Naive thymus-derived CD4-positive, alpha-beta T cell (primary cell): ENCODE results near the gene HSD17B14. TPM values are rescaled to one million over a fixed set of nuclear protein-coding genes. Genes with fewer than 3 reads are reported as not detected.

Experiments used
- ATAC-seq: fragments of 150-1000 bp; cut with Tn5 transposase; 2 replicates; pipeline ENCODE4 v1.10.0; 2021; ENCODE audit warnings: mild to moderate bottlenecking, moderate library complexity
- CTCF ChIA-PET: fragments of 350-600 bp; sonication (Branson Sonifier 250); formaldehyde crosslinking; loops from one replicate; lab custom pipeline; 2021; ENCODE audit warnings: antibody characterized with exemption; lab: Charles Lee
- POLR2A ChIA-PET: fragments of 350-600 bp; sonication (Branson Sonifier 250); formaldehyde crosslinking; loops from one replicate; lab custom pipeline; 2021; ENCODE audit warnings: antibody characterized with exemption, inconsistent platforms; lab: Charles Lee
- DNase-seq, 9 donors: peaks; one replicate each; pipeline versions ENCODE4 v3.0.0 to v3.0.0-alpha.2; 2020 to 2022; ENCODE audit warnings: mixed read lengths in 1 of 9
- H3K27ac ChIP-seq: one replicate; pipeline ENCODE4 v1.7.0; 2013; ENCODE audit warnings: mild to moderate bottlenecking, low read depth, low read length, moderate library complexity
- H3K27me3 ChIP-seq, 2 donors: one replicate each; pipeline ENCODE4 v1.7.0; 2013; ENCODE audit warnings: low read length in 2 of 2, mild to moderate bottlenecking in 2 of 2, moderate library complexity in 2 of 2; ENCODE audit not compliant: control insufficient read depth in 2 of 2, insufficient read depth in 2 of 2
- H3K36me3 ChIP-seq, 3 experiments: 1 replicate in 2 of 3; 2 replicates in 1 of 3; pipeline ENCODE4 v1.7.0; 2013; ENCODE audit warnings: low read length in 3 of 3, mild to moderate bottlenecking in 3 of 3, moderate library complexity in 1 of 3; ENCODE audit not compliant: insufficient read depth in 3 of 3, control insufficient read depth in 2 of 3
- H3K4me1 ChIP-seq, 2 donors: one replicate each; pipeline ENCODE4 v1.7.0; 2013; ENCODE audit warnings: low read length in 2 of 2, mild to moderate bottlenecking in 2 of 2, moderate library complexity in 1 of 2; ENCODE audit not compliant: control insufficient read depth in 2 of 2, insufficient read depth in 2 of 2
- H3K4me3 ChIP-seq: 2 replicates; pipeline ENCODE4 v1.7.0; 2013; ENCODE audit warnings: mild to moderate bottlenecking, low read length
- H3K9me3 ChIP-seq, 3 experiments: 1 replicate in 2 of 3; 2 replicates in 1 of 3; pipeline ENCODE4 v1.7.0; 2013; ENCODE audit warnings: low read length in 3 of 3; ENCODE audit not compliant: control insufficient read depth in 2 of 3
- H3K27ac Mint-ChIP-seq, 9 donors: one replicate each; pipeline ENCODE4 v1.8.0; 2020 to 2022; ENCODE audit warnings: mixed read lengths in 9 of 9, mild to moderate bottlenecking in 8 of 9, moderate library complexity in 5 of 9, inconsistent platforms in 2 of 9
- H3K27me3 Mint-ChIP-seq, 5 donors: one replicate each; pipeline ENCODE4 v1.8.0; 2021 to 2022; ENCODE audit warnings: mixed read lengths in 5 of 5, mild to moderate bottlenecking in 1 of 5
- H3K36me3 Mint-ChIP-seq, 5 donors: one replicate each; pipeline ENCODE4 v1.8.0; 2020 to 2022; ENCODE audit warnings: mixed read lengths in 5 of 5, mild to moderate bottlenecking in 3 of 5, inconsistent platforms in 1 of 5
- H3K4me1 Mint-ChIP-seq, 7 donors: one replicate each; pipeline ENCODE4 v1.8.0; 2020 to 2022; ENCODE audit warnings: mixed read lengths in 7 of 7, mild to moderate bottlenecking in 3 of 7, inconsistent platforms in 1 of 7
- H3K4me3 Mint-ChIP-seq, 10 donors: one replicate each; pipeline ENCODE4 v1.8.0; 2020 to 2022; ENCODE audit warnings: mild to moderate bottlenecking in 10 of 10, mixed read lengths in 10 of 10, moderate library complexity in 6 of 10, inconsistent platforms in 2 of 10
- H3K9me3 Mint-ChIP-seq, 11 donors: one replicate each; pipeline ENCODE4 v1.8.0; 2020 to 2022; ENCODE audit warnings: mixed read lengths in 11 of 11, mild to moderate bottlenecking in 4 of 11, inconsistent platforms in 1 of 11, moderate library complexity in 1 of 11
- intact Hi-C, 2 donors: fragments of 100-400 bp; cut with micrococcal nuclease; formaldehyde crosslinking; loops; one replicate each; pipeline ENCODE4 v1.15.1; 2023
- polyA plus RNA-seq, 2 donors: library from polyadenylated mRNA; unstranded; fragments of 300-500 nt; fragmentation: Illumina TruSeq; gene quantifications; one replicate each; pipeline ENCODE4 v1.2.3, GENCODE V29; 2021
- total RNA-seq, 6 experiments: library from RNA in 5 of 6; stranded (reverse) in 5 of 6; gene quantifications; 1 replicate in 5 of 6; 2 replicates in 1 of 6; pipeline ENCODE4 v1.2.3 and lab custom pipeline; 2021 to 2026

The HSD17B14 gene
- total and polyA plus RNA-seq, 7 experiments from 2014 or later = 0.38 to 2.9 (median 1.2) TPM; not detected in 1

DNA sequence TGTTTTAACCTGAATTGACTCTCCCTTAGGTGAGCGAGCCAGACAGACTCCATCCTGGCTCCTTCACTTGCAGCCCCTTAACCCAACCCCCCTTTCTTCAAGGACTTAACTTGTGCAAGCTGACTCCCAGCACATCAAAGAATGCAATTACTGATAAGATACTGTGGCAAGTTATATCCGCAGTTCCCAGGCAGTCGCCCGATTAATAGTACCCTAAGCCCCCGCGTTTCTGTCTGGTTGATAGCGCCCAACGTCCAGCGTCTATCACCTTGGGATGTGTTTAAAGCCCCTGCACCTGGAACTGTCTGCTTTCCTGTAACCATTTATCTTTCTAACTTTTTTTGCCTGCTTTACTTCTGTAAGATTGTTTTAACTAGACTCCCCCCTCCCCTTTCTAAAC lies 6.2 kb downstream of the HSD17B14 start:
- Mint-ChIP-seq H3K36me3 (peaks cover 0 to 4% (median 0%) of the 10 kb centered on the region in 5 donors), H3K9me3 (no peaks in the 10 kb centered on the region), H3K4me3 (no peak overlapping the region), H3K4me1 (peaks cover 0 to 6% (median 5%) of the 10 kb centered on the region in 7 donors), H3K27ac (no peak overlapping the region), H3K27me3 (no peaks in the 10 kb centered on the region)
- CTCF ChIA-PET = interaction anchor here (0.7 to 1.9 kb wide), 2 partner anchors 12 to 31 kb away, joined by 3 to 6 read pairs; no protein-coding TSS in a partner anchor
- Histone ChIP-seq H3K4me3 (no peak overlapping the region), H3K27ac (no peak overlapping the region), H3K4me1 (no peaks in the 10 kb centered on the region), H3K27me3 (no peaks in the 10 kb centered on the region), H3K9me3 (no peaks in the 10 kb centered on the region), H3K36me3 (no peaks in the 10 kb centered on the region)
- ATAC-seq (no peak), DNase-seq (no peak)
- POLR2A ChIA-PET = no interaction called here
- intact Hi-C loops = no loop called here

DNA sequence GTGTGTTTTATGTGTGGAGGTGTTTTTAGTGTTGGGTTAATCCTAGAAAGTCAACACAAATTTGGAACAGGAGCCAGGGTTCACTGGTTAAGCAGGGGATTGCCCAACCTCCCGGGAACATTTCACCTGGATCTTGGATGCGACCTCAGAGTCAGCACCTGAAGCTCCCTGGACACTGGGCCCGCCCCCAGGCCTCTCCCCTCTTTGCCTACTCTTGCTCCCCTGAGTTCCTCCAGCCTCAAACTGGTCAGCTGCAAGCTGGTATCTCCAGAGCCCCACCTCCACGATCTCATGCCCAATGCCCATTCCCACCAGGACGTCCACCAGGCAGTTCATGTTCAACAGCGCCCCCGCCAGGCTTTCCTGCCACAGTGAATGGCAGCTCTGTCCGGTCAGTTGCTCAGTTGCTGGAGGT lies 9.7 kb downstream of the HSD17B14 start:
- Mint-ChIP-seq H3K9me3 (no peaks in the 10 kb centered on the region), H3K4me1 (no peaks in the 10 kb centered on the region), H3K4me3 (no peak overlapping the region), H3K36me3 (peaks cover 0 to 4% (median 0%) of the 10 kb centered on the region in 5 donors), H3K27me3 (no peaks in the 10 kb centered on the region), H3K27ac (no peak overlapping the region)
- no peaks in the 10 kb centered on the region for H3K9me3 ChIP-seq
- DNase-seq (no peak), ATAC-seq (no peak)
- no peaks in the 10 kb centered on the region for H3K27me3 ChIP-seq
- no peak overlapping the region for H3K4me3 ChIP-seq
- intact Hi-C loops = no loop called here
- H3K4me1 ChIP-seq = no peaks in the 10 kb centered on the region
- CTCF ChIA-PET = interaction anchor here (1.8 kb wide), 1 partner anchor 15 kb away, joined by 10 read pairs; no protein-coding TSS in a partner anchor
- POLR2A ChIA-PET = no interaction called here
- no peaks in the 10 kb centered on the region for H3K36me3 ChIP-seq
- no peak overlapping the region for H3K27ac ChIP-seq

DNA sequence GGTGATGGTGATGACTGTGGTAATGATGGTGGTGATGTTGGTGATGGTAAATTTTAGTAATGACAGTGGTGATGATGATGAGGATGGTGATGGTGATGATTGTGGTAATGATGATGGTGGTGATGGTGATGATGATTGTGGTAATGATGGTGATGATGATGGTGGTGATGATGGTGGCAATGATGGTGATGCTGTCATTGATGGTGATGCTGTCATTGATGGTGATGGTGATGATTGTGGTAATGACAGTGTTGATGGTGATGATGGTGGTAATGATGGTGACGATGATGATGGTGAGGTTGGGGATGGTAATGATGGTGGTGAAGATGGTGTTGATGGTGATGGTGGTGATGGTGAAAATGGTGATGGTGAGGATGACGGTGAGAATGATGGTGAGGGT lies 13.8 kb downstream of the HSD17B14 start:
- ChIA-PET CTCF (no interaction called here), POLR2A (no interaction called here)
- H3K27me3 Mint-ChIP-seq = no peaks in the 10 kb centered on the region
- Histone ChIP-seq H3K9me3 (no peaks in the 10 kb centered on the region), H3K4me3 (no peak overlapping the region), H3K27ac (no peak overlapping the region), H3K4me1 (no peaks in the 10 kb centered on the region), H3K36me3 (no peaks in the 10 kb centered on the region), H3K27me3 (no peaks in the 10 kb centered on the region)
- intact Hi-C loops = no loop called here
- DNase-seq = no peak
- H3K4me3 Mint-ChIP-seq = no peak overlapping the region
- H3K9me3 Mint-ChIP-seq = no peaks in the 10 kb centered on the region
- no peak overlapping the region for H3K27ac Mint-ChIP-seq
- ATAC-seq = no peak
- H3K4me1 Mint-ChIP-seq = no peaks in the 10 kb centered on the region
- no peaks in the 10 kb centered on the region for H3K36me3 Mint-ChIP-seq

DNA sequence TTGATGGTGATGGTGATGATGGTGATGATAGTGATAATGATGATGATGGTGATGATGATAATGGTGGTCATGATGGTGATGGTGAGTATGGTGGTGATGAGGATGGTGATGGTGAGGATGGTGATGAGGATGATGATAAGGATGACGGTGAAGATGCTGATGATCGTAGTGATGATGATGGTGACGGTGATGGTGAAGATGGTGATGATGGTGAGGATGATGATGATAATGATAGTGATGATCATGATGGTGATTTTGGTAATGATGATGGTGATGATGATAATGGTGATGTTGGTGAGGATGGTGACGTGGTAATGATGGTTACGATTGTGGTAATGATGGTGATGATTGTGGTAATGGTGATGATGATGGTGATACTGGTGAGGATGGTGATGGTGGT lies 14.7 kb downstream of the HSD17B14 start:
- ChIA-PET POLR2A (no interaction called here), CTCF (no interaction called here)
- intact Hi-C loops = no loop called here
- Mint-ChIP-seq H3K36me3 (no peaks in the 10 kb centered on the region), H3K4me3 (no peak overlapping the region), H3K4me1 (peaks cover 0 to 1% (median 0%) of the 10 kb centered on the region in 7 donors), H3K9me3 (peaks cover 0 to 1% (median 0%) of the 10 kb centered on the region in 11 donors), H3K27ac (no peak overlapping the region), H3K27me3 (no peaks in the 10 kb centered on the region)
- no peaks in the 10 kb centered on the region for H3K27me3 ChIP-seq
- DNase-seq (no peak), ATAC-seq (no peak)
- no peaks in the 10 kb centered on the region for H3K4me1 ChIP-seq
- H3K9me3 ChIP-seq = no peaks in the 10 kb centered on the region
- H3K27ac ChIP-seq = no peak overlapping the region
- H3K36me3 ChIP-seq = no peaks in the 10 kb centered on the region
- H3K4me3 ChIP-seq = no peak overlapping the region

- POLR2A ChIA-PET = interaction anchor here (0.6 kb wide), 1 partner anchor 370 kb away, joined by 5 read pairs; no protein-coding TSS in a partner anchor
- Mint-ChIP-seq H3K27me3 (no peaks in the 10 kb centered on the region), H3K4me3 (no peak overlapping the region), H3K27ac (peak overlapping the region in 1 of 9 donors; percentile 9), H3K36me3 (no peaks in the 10 kb centered on the region), H3K9me3 (peaks cover 0 to 2% (median 0%) of the 10 kb centered on the region in 11 donors), H3K4me1 (peaks cover 0 to 14% (median 10%) of the 10 kb centered on the region in 7 donors)
- no peak for ATAC-seq
- Histone ChIP-seq H3K9me3 (no peaks in the 10 kb centered on the region), H3K27me3 (no peaks in the 10 kb centered on the region), H3K4me1 (no peaks in the 10 kb centered on the region), H3K36me3 (no peaks in the 10 kb centered on the region), H3K27ac (no peak overlapping the region), H3K4me3 (no peak overlapping the region)
- intact Hi-C loops = no loop called here
- CTCF ChIA-PET = no interaction called here
- DNase-seq = no peak
Measured at GRCh38 chr19:48819366-48819816, 16.9 kb downstream of the HSD17B14 start.

GRCh38 chr19:48818234-48818820 lies 18.0 kb downstream of the HSD17B14 start:
- ATAC-seq (no peak), DNase-seq (no peak)
- intact Hi-C loops = no loop called here
- ChIA-PET CTCF (interaction anchor here (1.0 kb wide), 1 partner anchor 23 kb away, joined by 3 read pairs; no protein-coding TSS in a partner anchor), POLR2A (no interaction called here)
- Histone ChIP-seq H3K36me3 (no peaks in the 10 kb centered on the region), H3K27ac (no peak overlapping the region), H3K9me3 (no peaks in the 10 kb centered on the region), H3K4me3 (no peak overlapping the region), H3K4me1 (no peaks in the 10 kb centered on the region), H3K27me3 (no peaks in the 10 kb centered on the region)
- Mint-ChIP-seq H3K27ac (peak overlapping the region in 1 of 9 donors; percentile 4), H3K4me3 (no peak overlapping the region), H3K4me1 (peaks cover 0 to 14% (median 10%) of the 10 kb centered on the region in 7 donors), H3K36me3 (no peaks in the 10 kb centered on the region), H3K9me3 (peaks cover 0 to 2% (median 0%) of the 10 kb centered on the region in 11 donors), H3K27me3 (no peaks in the 10 kb centered on the region)
